22Rv1 (cell line): ENCODE measurements around the gene TCF12.

Source experiments
- ZFX ChIP-seq: fragments of 450-650 bp; IDR thresholded peaks from 2 replicates; pipeline ENCODE4 v1.6.1; 2017; ENCODE audit warnings: antibody characterized with exemption, borderline replicate concordance
- TF ChIP-seq, protein P1 (sequence below): fragments of 450-650 bp; IDR thresholded peaks from 2 replicates; pipeline ENCODE4 v1.5.1; 2017; ENCODE audit warnings: mild to moderate bottlenecking

DNA sequence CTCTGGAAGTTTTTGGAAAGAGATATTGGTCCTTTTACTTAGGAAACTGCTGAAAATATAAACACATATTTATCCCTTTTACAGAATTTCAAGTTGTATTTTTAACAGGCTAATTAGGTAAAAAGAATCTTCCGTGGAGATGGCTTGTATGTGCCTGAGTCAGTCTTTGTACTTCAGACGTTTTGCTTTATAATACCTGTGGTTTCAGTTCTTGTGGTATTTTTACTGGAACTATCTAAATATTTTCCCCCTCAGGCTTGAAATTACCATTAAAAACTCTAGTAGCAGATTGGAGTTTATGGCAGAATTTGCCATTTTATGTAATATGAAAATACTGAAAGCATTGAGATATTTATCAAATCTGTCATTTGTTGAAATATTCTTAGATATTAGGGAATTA is 306.2 kb downstream of the TCF12 start:
- TF ChIP-seq, protein P1, sequence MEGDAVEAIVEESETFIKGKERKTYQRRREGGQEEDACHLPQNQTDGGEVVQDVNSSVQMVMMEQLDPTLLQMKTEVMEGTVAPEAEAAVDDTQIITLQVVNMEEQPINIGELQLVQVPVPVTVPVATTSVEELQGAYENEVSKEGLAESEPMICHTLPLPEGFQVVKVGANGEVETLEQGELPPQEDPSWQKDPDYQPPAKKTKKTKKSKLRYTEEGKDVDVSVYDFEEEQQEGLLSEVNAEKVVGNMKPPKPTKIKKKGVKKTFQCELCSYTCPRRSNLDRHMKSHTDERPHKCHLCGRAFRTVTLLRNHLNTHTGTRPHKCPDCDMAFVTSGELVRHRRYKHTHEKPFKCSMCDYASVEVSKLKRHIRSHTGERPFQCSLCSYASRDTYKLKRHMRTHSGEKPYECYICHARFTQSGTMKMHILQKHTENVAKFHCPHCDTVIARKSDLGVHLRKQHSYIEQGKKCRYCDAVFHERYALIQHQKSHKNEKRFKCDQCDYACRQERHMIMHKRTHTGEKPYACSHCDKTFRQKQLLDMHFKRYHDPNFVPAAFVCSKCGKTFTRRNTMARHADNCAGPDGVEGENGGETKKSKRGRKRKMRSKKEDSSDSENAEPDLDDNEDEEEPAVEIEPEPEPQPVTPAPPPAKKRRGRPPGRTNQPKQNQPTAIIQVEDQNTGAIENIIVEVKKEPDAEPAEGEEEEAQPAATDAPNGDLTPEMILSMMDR, result no peak
- TF ChIP-seq ZFX, result no peak
